Epithelial cell of esophagus (primary cell): Measurements from ENCODE around the gene SYPL2.
"Not testable (repeated sequence)": the region's sequence is repeated elsewhere in the genome, so short reads cannot be mapped to it uniquely, and the experiment has no call there.

Source experiments
- DNase-seq: peaks from one replicate; pipeline ENCODE4 v3.0.0; 2010; ENCODE audit warnings: low read depth
- H3K4me3 ChIP-seq: 2 replicates; pipeline ENCODE4 v1.5.1; 2011; ENCODE audit warnings: mild to moderate bottlenecking, low read length, control low read depth
- CTCF ChIP-seq: IDR thresholded peaks from 2 replicates; pipeline ENCODE4 v1.5.1; 2011; ENCODE audit warnings: low read depth, mild to moderate bottlenecking, low read length, control low read depth, inconsistent platforms; ENCODE audit not compliant: insufficient read depth; ENCODE audit errors: missing control alignments

SYPL2 gene

GRCh38 chr1:109470245-109470644, 3.9 kb downstream of the SYPL2 start:
- no peak for TF ChIP-seq CTCF
- no peak for DNase-seq
- no peak overlapping the region for H3K4me3 ChIP-seq

GRCh38 chr1:109472779-109473178, 6.4 kb downstream of the SYPL2 start:
- no peak overlapping the region for H3K4me3 ChIP-seq
- no peak for DNase-seq
- no peak for TF ChIP-seq CTCF

- not testable (repeated sequence) for DNase-seq, H3K4me3 ChIP-seq
Observed at GRCh38 chr1:109473284-109474057, 7.1 kb downstream of the SYPL2 start.

- no peak for DNase-seq
- H3K4me3 ChIP-seq, result no peak overlapping the region
- no peak for TF ChIP-seq CTCF
Observed at GRCh38 chr1:109474697-109475096, 8.4 kb downstream of the SYPL2 start.

- H3K4me3 ChIP-seq, result no peak overlapping the region
- no peak for DNase-seq
- TF ChIP-seq CTCF, result no peak
Observed at GRCh38 chr1:109475261-109475660, 8.9 kb downstream of the SYPL2 start.

GRCh38 chr1:109476825-109477224, 10.5 kb downstream of the SYPL2 start:
- H3K4me3 ChIP-seq, result no peak overlapping the region
- DNase-seq, result no peak
- no peak for TF ChIP-seq CTCF

GRCh38 chr1:109477821-109478220, 11.5 kb downstream of the SYPL2 start:
- TF ChIP-seq CTCF, result no peak
- H3K4me3 ChIP-seq, result no peak overlapping the region
- no peak for DNase-seq

GRCh38 chr1:109478806-109479205, 12.5 kb downstream of the SYPL2 start:
- TF ChIP-seq CTCF, result peak; percentile 6
- H3K4me3 ChIP-seq, result no peak overlapping the region
- DNase-seq, result peak; percentile 78
